HG02981 (cell line): ENCODE results near the gene HAPLN3.
A peak's percentile ranks its signal among the peaks of the same experiment; 100 is the strongest.
"Not testable (repeated sequence)": the region's sequence is repeated elsewhere in the genome, so short reads cannot be mapped to it uniquely, and the experiment has no call there.

Source experiments
- ATAC-seq: cut with Tn5 transposase; IDR thresholded peaks from one replicate; pipeline ENCODE4 v1.9.1; 2021; ENCODE audit warnings: mild to moderate bottlenecking, moderate library complexity; ENCODE audit not compliant: unreplicated experiment

The HAPLN3 gene

GRCh38 chr15:88894819-88895767, at the start of gene HAPLN3:
TSS of gene HAPLN3 (minus strand) at chr15:88895544. CDS start at chr15:88887298, 8,246 bp downstream.
- ATAC-seq, result peak; percentile 43

- no peak for ATAC-seq
Observed at GRCh38 chr15:88940110-88940675, 44.8 kb upstream of the HAPLN3 start.

DNA sequence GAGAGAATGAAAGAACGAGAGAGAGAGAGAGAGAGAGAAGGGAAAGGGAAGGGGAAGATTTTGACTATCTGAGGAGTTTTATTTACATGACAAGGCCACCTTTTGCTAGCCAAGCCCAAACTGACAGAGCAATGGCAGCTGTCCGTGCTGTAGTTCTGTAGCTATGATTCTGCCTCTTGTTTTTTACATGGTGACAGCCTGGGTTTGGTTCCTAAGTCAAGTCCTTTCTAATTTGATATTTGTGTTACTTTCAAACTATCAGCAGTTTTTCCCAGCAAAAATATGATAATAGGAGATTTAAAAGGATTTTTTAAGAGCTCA, 44.1 kb upstream of the HAPLN3 start:
- no peak for ATAC-seq

GRCh38 chr15:88938802-88939485, 43.6 kb upstream of the HAPLN3 start:
- ATAC-seq, result no peak

- ATAC-seq, result not testable (repeated sequence)
Observed at GRCh38 chr15:88934449-88934848, 39.1 kb upstream of the HAPLN3 start.

- no peak for ATAC-seq
Observed at GRCh38 chr15:88932875-88933330, 37.6 kb upstream of the HAPLN3 start.

- no peak for ATAC-seq
Observed at GRCh38 chr15:88932271-88932874, 37.0 kb upstream of the HAPLN3 start.

GRCh38 chr15:88930579-88930978, 35.2 kb upstream of the HAPLN3 start:
- no peak for ATAC-seq

DNA sequence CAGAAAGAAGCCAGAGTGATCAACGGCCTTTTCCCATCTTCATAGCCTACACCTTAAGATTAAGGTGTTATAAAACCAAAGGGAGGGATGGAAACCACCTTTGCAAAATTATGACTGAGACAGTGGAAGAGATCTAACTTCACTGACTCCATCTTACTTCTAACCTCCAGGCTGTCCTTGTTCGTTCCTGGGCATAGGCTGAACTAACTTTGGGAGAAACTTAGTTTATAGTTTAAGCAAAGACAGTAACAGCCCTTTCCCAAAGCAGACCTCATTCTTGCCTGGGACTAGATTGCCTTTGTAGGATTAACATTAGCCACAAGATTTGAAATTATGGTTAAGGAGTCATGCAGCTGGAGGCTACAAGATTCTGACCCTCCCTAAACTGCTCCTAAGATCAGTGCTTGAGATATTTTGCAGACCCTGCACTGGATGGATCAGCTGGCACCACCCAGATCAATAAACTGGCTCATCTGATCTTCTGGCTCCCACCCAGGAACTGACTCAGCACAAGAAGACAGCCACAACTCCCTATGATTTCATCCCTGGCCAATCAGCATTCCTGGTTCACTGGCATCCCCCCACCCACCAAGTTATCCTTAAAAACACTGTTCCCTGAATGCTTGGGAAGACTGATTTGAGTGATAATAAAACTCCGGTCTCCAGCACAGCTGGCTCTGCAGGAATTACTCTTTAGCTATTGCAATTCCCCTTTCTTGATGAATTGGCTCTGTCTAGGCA, 34.2 kb upstream of the HAPLN3 start:
- ATAC-seq, result not testable (repeated sequence)

GRCh38 chr15:88928192-88928591, 32.8 kb upstream of the HAPLN3 start:
- not testable (repeated sequence) for ATAC-seq

GRCh38 chr15:88925648-88926047, 30.3 kb upstream of the HAPLN3 start:
- not testable (repeated sequence) for ATAC-seq

- peak; percentile 55 for ATAC-seq
Observed at GRCh38 chr15:88920892-88921435, 25.6 kb upstream of the HAPLN3 start.

GRCh38 chr15:88920186-88920891, 25.0 kb upstream of the HAPLN3 start:
- no peak for ATAC-seq

- peak; percentile 72 for ATAC-seq
Observed at GRCh38 chr15:88918738-88919137, 23.4 kb upstream of the HAPLN3 start.

- ATAC-seq, result no peak
Observed at GRCh38 chr15:88917760-88918159, 22.4 kb upstream of the HAPLN3 start.

DNA sequence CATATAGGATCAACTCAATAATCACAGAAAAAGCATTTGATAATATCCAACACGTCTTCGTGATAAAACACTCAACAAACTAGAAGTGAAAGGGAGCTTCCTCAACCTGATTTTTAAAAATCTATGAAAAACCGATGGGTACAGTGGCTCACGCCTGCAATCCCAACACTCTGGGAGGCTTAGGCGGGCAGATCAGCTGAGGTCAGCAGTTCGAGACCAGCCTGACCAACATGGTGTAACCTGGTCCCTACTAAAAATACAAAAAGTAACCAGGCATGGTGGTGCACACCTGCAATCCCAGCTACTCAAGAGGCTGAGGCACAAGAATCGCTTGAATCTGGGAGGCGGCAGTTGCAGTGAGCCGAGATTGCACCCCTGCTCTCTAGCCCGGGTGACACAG, 20.0 kb upstream of the HAPLN3 start:
- no peak for ATAC-seq

GRCh38 chr15:88913850-88914169, 18.5 kb upstream of the HAPLN3 start:
- ATAC-seq, result no peak

DNA sequence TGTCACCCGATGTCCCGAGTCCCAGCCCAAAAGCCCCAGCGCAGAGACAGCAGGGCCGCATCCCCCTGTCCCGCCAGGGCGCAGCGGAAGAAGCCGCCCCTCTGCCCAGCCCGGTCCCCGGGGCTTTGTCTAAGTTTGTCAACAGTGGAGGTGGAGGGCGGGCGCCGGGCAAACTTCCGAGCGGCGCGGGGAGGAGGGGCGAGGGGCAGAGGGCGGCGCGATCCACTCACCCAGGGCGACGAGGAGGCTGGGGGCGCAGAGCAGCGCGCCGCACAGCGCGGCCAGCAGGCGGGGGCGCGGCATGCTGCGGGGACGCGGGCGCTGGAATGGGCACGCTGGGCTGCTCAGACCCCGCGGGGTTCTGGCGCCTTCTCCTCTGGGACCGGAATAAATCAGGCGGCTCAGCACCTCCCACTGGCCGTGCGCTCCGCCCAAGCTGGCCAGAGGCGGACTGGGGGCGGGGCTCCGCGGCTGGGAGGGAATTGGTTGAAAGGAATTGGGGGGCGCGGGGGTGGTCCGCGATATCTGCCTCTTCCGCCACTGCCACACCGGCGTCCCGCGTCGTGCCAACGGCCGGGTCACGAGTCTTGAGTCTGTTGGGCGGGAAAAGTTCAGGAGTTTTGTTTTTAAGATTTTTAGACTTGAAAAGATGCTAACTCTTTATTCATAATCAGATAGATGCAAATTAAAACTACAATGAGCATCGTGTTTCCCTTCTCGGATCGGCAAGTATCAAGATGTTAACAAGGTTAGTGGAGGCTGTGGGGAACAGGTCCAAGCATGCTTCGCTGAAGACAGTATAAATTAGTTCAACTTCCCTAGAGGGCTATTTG, 17.9 kb upstream of the HAPLN3 start, which contains the start of gene MFGE8:
MFGE8 (minus strand) TSS at position 363 of the 833 bp plus-strand sequence; CDS start at position 303, 60 bp downstream.
- peak; percentile 66 for ATAC-seq

DNA sequence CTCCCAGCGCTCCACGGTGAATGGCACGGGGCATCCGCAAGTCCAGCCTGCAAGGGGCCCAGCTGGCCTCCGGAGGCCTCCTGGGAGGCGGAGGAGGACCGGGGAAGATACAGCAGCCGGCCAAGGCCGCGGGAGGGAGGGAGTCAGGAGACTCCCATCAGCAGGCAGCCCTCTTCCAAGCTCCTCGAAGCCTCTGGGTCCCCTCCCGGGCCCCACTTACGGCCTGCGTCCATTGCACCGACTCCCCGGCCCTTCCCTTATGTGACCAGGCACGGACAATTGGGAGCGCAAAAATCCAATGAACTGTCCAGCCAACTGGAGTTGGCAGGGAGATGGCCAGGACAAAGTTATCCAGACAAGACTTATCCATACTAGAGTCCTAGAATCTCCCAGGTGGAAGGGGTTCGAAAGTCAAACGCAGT, 17.2 kb upstream of the HAPLN3 start:
- ATAC-seq, result no peak
